ENCODE data around the gene CNOT8. TPM values are rescaled to one million over a fixed set of nuclear protein-coding genes. Genes with fewer than 3 reads are reported as not detected.

The CNOT8 gene
- total and polyA plus RNA-seq, 8 donors = 25.4 to 81.5 (median 46.6) TPM

DNA sequence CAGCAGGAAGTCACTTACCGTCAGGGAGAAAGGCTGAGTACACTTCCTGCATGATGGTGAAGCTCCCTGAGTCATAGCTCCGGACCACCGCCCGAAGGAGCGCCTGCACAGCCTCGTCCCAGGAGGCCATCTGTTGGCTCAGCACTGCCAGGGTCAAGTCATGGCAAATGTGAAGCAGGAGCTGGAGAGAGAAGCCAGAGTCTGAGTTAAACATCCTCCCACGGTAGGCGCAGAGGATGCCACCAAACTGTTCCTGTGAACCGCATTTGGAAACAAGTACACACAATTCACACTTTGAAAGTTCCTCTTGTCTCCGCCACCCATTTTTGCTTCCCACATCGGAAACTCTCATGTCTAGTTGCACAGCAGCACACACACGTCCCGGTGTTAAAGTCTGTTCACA, 33.9 kb downstream of the CNOT8 start:
- peaks cover 0 to under 1% (median 0%) of the 10 kb centered on the region in 4 donors for H3K9me3 ChIP-seq
- no peak overlapping the region for H3K27ac ChIP-seq
- TF ChIP-seq CTCF (IDR thresholded peaks at IDR 0.05) (no peak), POLR2AphosphoS5 (IDR thresholded peaks at IDR 0.05) (no peak), EP300 (IDR thresholded peaks at IDR 0.05) (no peak), POLR2A (IDR thresholded peaks at IDR 0.05) (no peak)
- no peaks in the 10 kb centered on the region for H3K4me1 ChIP-seq
- H3K36me3 ChIP-seq = peaks cover 64 to 100% (median 100%) of the 10 kb centered on the region in 4 donors
- intact Hi-C loops (cut with DNase I; ENCODE audit: low total_unique reads) = no loop called here
- H3K27me3 ChIP-seq = no peaks in the 10 kb centered on the region
- 83 to 87% (median 86%) methylated on average over 12 to 13 of the region's 13 CpGs for WGBS, 5 donors
- DNase-seq = no peak
- H3K4me3 ChIP-seq = no peak overlapping the region

- no peaks in the 10 kb centered on the region for H3K9me3 ChIP-seq
- H3K36me3 ChIP-seq = peaks cover 58 to 100% (median 100%) of the 10 kb centered on the region in 4 donors
- no peaks in the 10 kb centered on the region for H3K4me1 ChIP-seq
- H3K4me3 ChIP-seq = no peak overlapping the region
- no peaks in the 10 kb centered on the region for H3K27me3 ChIP-seq
- H3K27ac ChIP-seq = no peak overlapping the region
- 77 to 88% (median 87%) methylated on average over 5 of the region's 5 CpGs for WGBS, 5 donors
- DNase-seq = no peak
- intact Hi-C loops (cut with DNase I; ENCODE audit: low total_unique reads) = no loop called here
- TF ChIP-seq POLR2A (IDR thresholded peaks at IDR 0.05) = no peak
- no peak for TF ChIP-seq POLR2AphosphoS5 (IDR thresholded peaks at IDR 0.05)
- TF ChIP-seq EP300 (IDR thresholded peaks at IDR 0.05) = no peak
- TF ChIP-seq CTCF (IDR thresholded peaks at IDR 0.05) = no peak
Measured at GRCh38 chr5:154893381-154893780, 35.0 kb downstream of the CNOT8 start.

GRCh38 chr5:154895606-154896561, 37.5 kb downstream of the CNOT8 start:
- H3K9me3 ChIP-seq = no peaks in the 10 kb centered on the region
- 79 to 86% (median 83%) methylated on average over 14 of the region's 14 CpGs for WGBS, 5 donors
- intact Hi-C loops (cut with DNase I; ENCODE audit: low total_unique reads) = no loop called here

More at GRCh38 chr5:154895606-154896561, 37.5 kb downstream of the CNOT8 start:
- Histone ChIP-seq H3K27ac (no peak overlapping the region), H3K4me3 (no peak overlapping the region), H3K27me3 (no peaks in the 10 kb centered on the region), H3K4me1 (no peaks in the 10 kb centered on the region), H3K36me3 (peaks cover 47 to 100% (median 99%) of the 10 kb centered on the region in 4 donors)
- TF ChIP-seq POLR2A (IDR thresholded peaks at IDR 0.05) (no peak), POLR2AphosphoS5 (IDR thresholded peaks at IDR 0.05) (no peak), EP300 (IDR thresholded peaks at IDR 0.05) (no peak), CTCF (IDR thresholded peaks at IDR 0.05) (no peak)
- DNase-seq = no peak
